ENCODE measurements around the gene FBLN5. TPM values are rescaled to one million over a fixed set of nuclear protein-coding genes. Genes with fewer than 3 reads are reported as not detected.

FBLN5 gene
- total RNA-seq, 4 donors from 2014 or later: 77.7 to 186 (median 127) TPM

- ATAC-seq: no peak
- Histone ChIP-seq H3K4me1 (peaks cover 0 to 6% (median 0%) of the 10 kb centered on the region in 3 donors), H3K27ac (no peak overlapping the region), H3K9me3 (peaks cover 0 to 13% (median 0%) of the 10 kb centered on the region in 3 donors), H3K36me3 (peaks cover 0 to 27% of the 10 kb centered on the region in 2 donors), H3K27me3 (no peaks in the 10 kb centered on the region), H3K4me3 (peak overlapping the region in 1 of 2 donors; percentile 9)
- WGBS, 2 donors (ENCODE audit: low coverage in 1 of 2): 85 to 90% methylated on average over 2 to 6 of the region's 6 CpGs
- TF ChIP-seq POLR2A (IDR thresholded peaks at IDR 0.05) (no peak), EP300 (IDR thresholded peaks at IDR 0.05) (no peak), POLR2AphosphoS5 (IDR thresholded peaks at IDR 0.05) (no peak), CTCF (IDR thresholded peaks at IDR 0.05) (no peak)
Measured at GRCh38 chr14:91866511-91867295, 80.8 kb downstream of the FBLN5 start.

GRCh38 chr14:91866061-91866460 lies 81.4 kb downstream of the FBLN5 start:
- Histone ChIP-seq H3K36me3 (peaks cover 0 to 27% of the 10 kb centered on the region in 2 donors), H3K9me3 (peaks cover 0 to 13% (median 0%) of the 10 kb centered on the region in 3 donors), H3K27me3 (no peaks in the 10 kb centered on the region), H3K4me3 (no peak overlapping the region), H3K4me1 (no peaks in the 10 kb centered on the region), H3K27ac (no peak overlapping the region)
- no peak for ATAC-seq
- TF ChIP-seq CTCF (IDR thresholded peaks at IDR 0.05): no peak
- 42 to 67% methylated on average over 2 of the region's 2 CpGs for WGBS, 2 donors (ENCODE audit: low coverage in 1 of 2)

- H3K27me3 ChIP-seq: peaks cover 6% of the 10 kb centered on the region
- ATAC-seq: no peak
- H3K4me3 ChIP-seq: no peak overlapping the region
- 32 to 60% methylated on average over 2 to 3 of the region's 4 CpGs for WGBS, 2 donors (ENCODE audit: low coverage in 1 of 2)
- no peaks in the 10 kb centered on the region for H3K4me1 ChIP-seq
- H3K27ac ChIP-seq: no peak overlapping the region
- H3K36me3 ChIP-seq: peaks cover 0 to 2% of the 10 kb centered on the region in 2 donors
- peaks cover 0 to 3% (median 0%) of the 10 kb centered on the region in 3 donors for H3K9me3 ChIP-seq
- TF ChIP-seq POLR2A (IDR thresholded peaks at IDR 0.05) (no peak), CTCF (IDR thresholded peaks at IDR 0.05) (no peak), POLR2AphosphoS5 (IDR thresholded peaks at IDR 0.05) (no peak), EP300 (IDR thresholded peaks at IDR 0.05) (no peak)
Measured at GRCh38 chr14:91862417-91862816, 85.1 kb downstream of the FBLN5 start.

GRCh38 chr14:91861091-91861490 lies 86.4 kb downstream of the FBLN5 start:
- Histone ChIP-seq H3K4me1 (no peaks in the 10 kb centered on the region), H3K4me3 (no peak overlapping the region), H3K9me3 (no peaks in the 10 kb centered on the region), H3K27ac (no peak overlapping the region), H3K36me3 (no peaks in the 10 kb centered on the region), H3K27me3 (peaks cover 6% of the 10 kb centered on the region)
- no peak for ATAC-seq
- TF ChIP-seq POLR2AphosphoS5 (IDR thresholded peaks at IDR 0.05): no peak
- no peak for TF ChIP-seq POLR2A (IDR thresholded peaks at IDR 0.05)
- TF ChIP-seq CTCF (IDR thresholded peaks at IDR 0.05): no peak
- no peak for TF ChIP-seq EP300 (IDR thresholded peaks at IDR 0.05)
- WGBS, 2 donors (ENCODE audit: low coverage in 1 of 2): 75 to 100% methylated on average over 1 to 2 of the region's 2 CpGs

- Histone ChIP-seq H3K27ac (no peak overlapping the region), H3K27me3 (peaks cover 6% of the 10 kb centered on the region), H3K4me1 (peaks cover 0 to under 1% (median 0%) of the 10 kb centered on the region in 3 donors), H3K9me3 (no peaks in the 10 kb centered on the region), H3K36me3 (no peaks in the 10 kb centered on the region), H3K4me3 (no peak overlapping the region)
- TF ChIP-seq CTCF (IDR thresholded peaks at IDR 0.05) (no peak), POLR2AphosphoS5 (IDR thresholded peaks at IDR 0.05) (no peak), EP300 (IDR thresholded peaks at IDR 0.05) (no peak), POLR2A (IDR thresholded peaks at IDR 0.05) (no peak)
- ATAC-seq: no peak
Measured at GRCh38 chr14:91860238-91860637, 87.3 kb downstream of the FBLN5 start.
